ENCODE measurements around the gene UGT1A10. TPM values are rescaled to one million over a fixed set of nuclear protein-coding genes. Genes with fewer than 3 reads are reported as not detected.

UGT1A10 gene
- total and polyA plus RNA-seq, 2 of the 13 experiments (the other 11 are each of a cell fraction or from before 2014, with no cell fraction given): not detected

DNA sequence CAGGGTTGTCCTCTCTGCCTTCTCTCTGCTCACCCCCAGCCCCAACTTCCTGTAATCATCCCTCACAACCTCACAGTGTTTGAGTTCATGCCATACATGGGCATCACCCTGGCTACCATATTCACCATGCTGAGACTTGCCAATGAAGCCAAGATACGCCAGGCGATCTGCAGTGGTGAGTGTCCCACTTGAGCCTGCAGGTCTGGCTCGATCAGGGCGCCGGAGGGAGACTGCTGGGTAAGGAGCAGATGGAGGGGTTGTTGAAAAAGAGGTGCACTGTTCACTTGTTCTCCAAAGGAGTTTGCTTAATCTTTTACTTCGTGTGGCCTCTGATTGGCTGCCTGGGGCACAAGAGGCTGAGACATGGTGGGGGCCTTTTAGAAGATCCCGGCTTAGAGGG is 156.5 kb downstream of the UGT1A10 start:
- FAIRE-seq (no peak), DNase-seq (ENCODE audit: low spot score) (no peak), ATAC-seq (no peak)
- Histone ChIP-seq H3K27me3 (ENCODE audit: control insufficient read depth in 1 of 2, insufficient read depth in 2 of 2, low read length in 2 of 2) (peaks cover 7 to 44% of the 10 kb centered on the region in 2 experiments; a peak in 3 of 5 replicates), H3K79me2 (ENCODE audit: insufficient read depth, low read length) (no peaks in the 10 kb centered on the region), H3K36me3 (replicated peaks in 1 of 2; ENCODE audit: control insufficient read depth in 1 of 2, insufficient read depth in 2 of 2, low read length in 2 of 2) (no peaks in the 10 kb centered on the region), H3K4me3 (replicated peaks in 1 of 3; ENCODE audit: insufficient read depth in 1 of 3, low read depth in 2 of 3, low read length in 3 of 3) (no peak overlapping the region), H3K4me1 (ENCODE audit: insufficient read depth, low read length) (peaks cover 14% of the 10 kb centered on the region; the same call in 1 of the 2 replicates), H2AFZ (ENCODE audit: low read length) (no peak overlapping the region), H3K4me2 (ENCODE audit: low read depth, low read length) (no peak overlapping the region), H3K27ac (ENCODE audit: extremely low read length, insufficient read depth, low read length) (no peak overlapping the region), H3K9me3 (ENCODE audit: low read length) (no peaks in the 10 kb centered on the region), H3K9ac (ENCODE audit: insufficient read depth, low read depth, low read length) (no peak overlapping the region), H4K20me1 (ENCODE audit: insufficient read depth, low read length) (no peaks in the 10 kb centered on the region)
- no peak for TF ChIP-seq ZNF205 (CRISPR knock-in tag; IDR thresholded peaks at IDR 0.05)
- TF ChIP-seq ZMYM3 (CRISPR knock-in tag; IDR thresholded peaks at IDR 0.05): 0 out of 2 replicates have a peak, but pooled peaks have one; percentile 10
- TF ChIP-seq ZNF329 (CRISPR knock-in tag; IDR thresholded peaks at IDR 0.05; ENCODE audit: low read depth): peak; percentile 98
- 76% methylated on average over 7 of the region's 7 CpGs for WGBS (ENCODE audit: low lambda C conversion rate)
- ChIA-PET CTCF (ENCODE audit: low intra/inter-chr PET ratio, low total read pairs) (no interaction called here), POLR2A (no interaction called here)
- intact Hi-C loops (cut with micrococcal nuclease; ENCODE audit: unreplicated experiment) (no loop called here), in situ Hi-C loops (cut with HindIII; ENCODE audit: extremely low pct_ligation_motif_present, low pct_unique_long_range_greater_than_20kb) (no loop called here)
- BruUV-seq (replicated peaks): no TSS peak

DNA sequence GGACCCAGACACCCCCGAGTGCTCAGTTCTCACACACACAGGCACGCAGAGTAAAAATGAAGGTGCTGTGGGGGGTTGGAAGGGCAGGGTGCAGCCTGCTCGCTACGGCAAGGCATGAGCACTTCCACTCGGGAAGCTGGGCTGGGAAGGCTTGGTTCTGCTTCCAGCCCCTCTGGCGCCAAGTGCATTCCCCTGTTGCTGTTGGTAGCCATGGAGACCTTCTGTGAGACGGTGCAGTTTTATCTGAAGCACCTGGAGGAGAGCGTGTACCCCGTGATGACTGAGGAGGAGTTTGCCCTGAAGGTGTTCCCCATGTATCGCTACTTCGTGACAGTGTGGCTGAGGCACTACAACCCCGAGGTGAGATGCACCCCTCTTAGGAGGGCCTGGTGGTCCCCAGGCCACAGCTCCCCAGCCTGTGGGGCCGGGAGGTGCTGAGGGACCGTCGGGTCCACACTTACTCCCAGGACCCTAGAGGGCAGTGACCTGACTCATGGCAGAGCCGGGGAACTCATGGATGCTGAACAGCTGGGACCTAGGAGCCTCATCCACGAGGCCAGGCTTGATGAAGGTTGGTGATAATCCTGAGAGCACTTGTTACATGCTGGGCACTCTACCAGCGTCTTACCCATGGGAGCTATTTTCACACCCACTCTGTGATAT is 157.3 kb downstream of the UGT1A10 start:
- no TSS peak for BruUV-seq (replicated peaks)
- H3K4me1 ChIP-seq (ENCODE audit: insufficient read depth, low read length): peaks cover 14% of the 10 kb centered on the region; the same call in 1 of the 2 replicates
- no peak overlapping the region for H3K4me2 ChIP-seq (ENCODE audit: low read depth, low read length)
- ChIA-PET POLR2A (no interaction called here), CTCF (ENCODE audit: low intra/inter-chr PET ratio, low total read pairs) (no interaction called here)
- peaks cover 7 to 52% of the 10 kb centered on the region in 2 experiments; a peak in 3 of 5 replicates for H3K27me3 ChIP-seq (ENCODE audit: control insufficient read depth in 1 of 2, insufficient read depth in 2 of 2, low read length in 2 of 2)
- H4K20me1 ChIP-seq (ENCODE audit: insufficient read depth, low read length): no peaks in the 10 kb centered on the region
- WGBS (ENCODE audit: low lambda C conversion rate): 61% methylated on average over 17 of the region's 18 CpGs
- no peak overlapping the region for H2AFZ ChIP-seq (ENCODE audit: low read length)
- no peaks in the 10 kb centered on the region for H3K79me2 ChIP-seq (ENCODE audit: insufficient read depth, low read length)
- no peak overlapping the region for H3K27ac ChIP-seq (ENCODE audit: extremely low read length, insufficient read depth, low read length)
- no peaks in the 10 kb centered on the region for H3K9me3 ChIP-seq (ENCODE audit: low read length)
- in situ Hi-C loops (cut with HindIII; ENCODE audit: extremely low pct_ligation_motif_present, low pct_unique_long_range_greater_than_20kb): no loop called here
- no peaks in the 10 kb centered on the region for H3K36me3 ChIP-seq (replicated peaks in 1 of 2; ENCODE audit: control insufficient read depth in 1 of 2, insufficient read depth in 2 of 2, low read length in 2 of 2)
- H3K9ac ChIP-seq (ENCODE audit: insufficient read depth, low read depth, low read length): no peak overlapping the region
- no peak overlapping the region for H3K4me3 ChIP-seq (replicated peaks in 1 of 3; ENCODE audit: insufficient read depth in 1 of 3, low read depth in 2 of 3, low read length in 3 of 3)
- FAIRE-seq (no peak), DNase-seq (ENCODE audit: low spot score) (no peak), ATAC-seq (peak; percentile 20)
- intact Hi-C loops (cut with micrococcal nuclease; ENCODE audit: unreplicated experiment): no loop called here
- TF ChIP-seq CBX1 (IDR thresholded peaks at IDR 0.05; ENCODE audit: low read depth): no peak
- 0 out of 2 replicates have a peak, but pooled peaks have one; percentile 17 for TF ChIP-seq ZNF225 (CRISPR knock-in tag; IDR thresholded peaks at IDR 0.05)
- TF ChIP-seq ZNF7 (CRISPR knock-in tag; IDR thresholded peaks at IDR 0.05): no peak
- 0 out of 2 replicates have a peak, but pooled peaks have one; percentile 47 for TF ChIP-seq ZNF138 (CRISPR knock-in tag; IDR thresholded peaks at IDR 0.05; ENCODE audit: low read depth)
- TF ChIP-seq, protein P1, sequence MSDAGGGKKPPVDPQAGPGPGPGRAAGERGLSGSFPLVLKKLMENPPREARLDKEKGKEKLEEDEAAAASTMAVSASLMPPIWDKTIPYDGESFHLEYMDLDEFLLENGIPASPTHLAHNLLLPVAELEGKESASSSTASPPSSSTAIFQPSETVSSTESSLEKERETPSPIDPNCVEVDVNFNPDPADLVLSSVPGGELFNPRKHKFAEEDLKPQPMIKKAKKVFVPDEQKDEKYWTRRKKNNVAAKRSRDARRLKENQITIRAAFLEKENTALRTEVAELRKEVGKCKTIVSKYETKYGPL (CRISPR knock-in tag; IDR thresholded peaks at IDR 0.05): no peak
- 0 out of 2 replicates have a peak, but pooled peaks have one; percentile 36 for TF ChIP-seq NFE2L1 (CRISPR knock-in tag; IDR thresholded peaks at IDR 0.05; ENCODE audit: borderline replicate concordance)
- TF ChIP-seq DNMT3B (CRISPR knock-in tag; conservative IDR thresholded peaks at IDR 0.05): no peak
- TF ChIP-seq, protein P2, sequence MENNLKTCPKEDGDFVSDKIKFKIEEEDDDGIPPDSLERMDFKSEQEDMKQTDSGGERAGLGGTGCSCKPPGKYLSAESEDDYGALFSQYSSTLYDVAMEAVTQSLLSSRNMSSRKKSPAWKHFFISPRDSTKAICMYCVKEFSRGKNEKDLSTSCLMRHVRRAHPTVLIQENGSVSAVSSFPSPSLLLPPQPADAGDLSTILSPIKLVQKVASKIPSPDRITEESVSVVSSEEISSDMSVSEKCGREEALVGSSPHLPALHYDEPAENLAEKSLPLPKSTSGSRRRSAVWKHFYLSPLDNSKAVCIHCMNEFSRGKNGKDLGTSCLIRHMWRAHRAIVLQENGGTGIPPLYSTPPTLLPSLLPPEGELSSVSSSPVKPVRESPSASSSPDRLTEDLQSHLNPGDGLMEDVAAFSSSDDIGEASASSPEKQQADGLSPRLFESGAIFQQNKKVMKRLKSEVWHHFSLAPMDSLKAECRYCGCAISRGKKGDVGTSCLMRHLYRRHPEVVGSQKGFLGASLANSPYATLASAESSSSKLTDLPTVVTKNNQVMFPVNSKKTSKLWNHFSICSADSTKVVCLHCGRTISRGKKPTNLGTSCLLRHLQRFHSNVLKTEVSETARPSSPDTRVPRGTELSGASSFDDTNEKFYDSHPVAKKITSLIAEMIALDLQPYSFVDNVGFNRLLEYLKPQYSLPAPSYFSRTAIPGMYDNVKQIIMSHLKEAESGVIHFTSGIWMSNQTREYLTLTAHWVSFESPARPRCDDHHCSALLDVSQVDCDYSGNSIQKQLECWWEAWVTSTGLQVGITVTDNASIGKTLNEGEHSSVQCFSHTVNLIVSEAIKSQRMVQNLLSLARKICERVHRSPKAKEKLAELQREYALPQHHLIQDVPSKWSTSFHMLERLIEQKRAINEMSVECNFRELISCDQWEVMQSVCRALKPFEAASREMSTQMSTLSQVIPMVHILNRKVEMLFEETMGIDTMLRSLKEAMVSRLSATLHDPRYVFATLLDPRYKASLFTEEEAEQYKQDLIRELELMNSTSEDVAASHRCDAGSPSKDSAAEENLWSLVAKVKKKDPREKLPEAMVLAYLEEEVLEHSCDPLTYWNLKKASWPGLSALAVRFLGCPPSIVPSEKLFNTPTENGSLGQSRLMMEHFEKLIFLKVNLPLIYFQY (CRISPR knock-in tag; IDR thresholded peaks at IDR 0.05; ENCODE audit: borderline replicate concordance): no peak
- TF ChIP-seq ZNF558 (CRISPR knock-in tag; IDR thresholded peaks at IDR 0.05; ENCODE audit: borderline replicate concordance): no peak
- TF ChIP-seq, protein P3, sequence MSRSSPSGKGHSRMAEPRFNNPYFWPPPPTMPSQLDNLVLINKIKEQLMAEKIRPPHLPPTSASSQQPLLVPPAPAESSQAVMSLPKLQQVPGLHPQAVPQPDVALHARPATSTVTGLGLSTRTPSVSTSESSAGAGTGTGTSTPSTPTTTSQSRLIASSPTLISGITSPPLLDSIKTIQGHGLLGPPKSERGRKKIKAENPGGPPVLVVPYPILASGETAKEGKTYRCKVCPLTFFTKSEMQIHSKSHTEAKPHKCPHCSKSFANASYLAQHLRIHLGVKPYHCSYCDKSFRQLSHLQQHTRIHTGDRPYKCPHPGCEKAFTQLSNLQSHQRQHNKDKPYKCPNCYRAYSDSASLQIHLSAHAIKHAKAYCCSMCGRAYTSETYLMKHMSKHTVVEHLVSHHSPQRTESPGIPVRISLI (CRISPR knock-in tag; IDR thresholded peaks at IDR 0.05; ENCODE audit: borderline replicate concordance): no peak
